ENCODE data around the gene TGFBI.
A peak's percentile ranks its signal among the peaks of the same experiment; 100 is the strongest.

The TGFBI gene

GRCh38 chr5:136070486-136071285 is 41.9 kb downstream of the TGFBI start:
- DNase-seq, result no peak

- DNase-seq, result no peak
Measured at GRCh38 chr5:136073714-136074529, 45.1 kb downstream of the TGFBI start.

GRCh38 chr5:136075466-136075891 is 46.7 kb downstream of the TGFBI start:
- no peak for DNase-seq

GRCh38 chr5:136076067-136076466 is 47.3 kb downstream of the TGFBI start:
- DNase-seq, result no peak

- no peak for DNase-seq
Measured at GRCh38 chr5:136076881-136077445, 48.2 kb downstream of the TGFBI start.

GRCh38 chr5:136079195-136079985 is 50.6 kb downstream of the TGFBI start:
- no peak for DNase-seq

- DNase-seq, result no peak
Measured at GRCh38 chr5:136080113-136080482, 51.3 kb downstream of the TGFBI start.

- no peak for DNase-seq
Measured at GRCh38 chr5:136080483-136081216, 51.9 kb downstream of the TGFBI start.

GRCh38 chr5:136081217-136081591 is 52.4 kb downstream of the TGFBI start:
- DNase-seq, result no peak

GRCh38 chr5:136082390-136083193 is 53.8 kb downstream of the TGFBI start:
- peak; percentile 22 for DNase-seq

- peak; percentile 12 for DNase-seq
Measured at GRCh38 chr5:136084698-136085097, 55.9 kb downstream of the TGFBI start.

- DNase-seq, result no peak
Measured at GRCh38 chr5:136086783-136087566, 58.2 kb downstream of the TGFBI start.

- DNase-seq, result no peak
Measured at GRCh38 chr5:136087961-136088871, 59.4 kb downstream of the TGFBI start.

GRCh38 chr5:136089791-136090190 is 61.0 kb downstream of the TGFBI start:
- no peak for DNase-seq

GRCh38 chr5:136090319-136090718 is 61.5 kb downstream of the TGFBI start:
- DNase-seq, result no peak

- no peak for DNase-seq
Measured at GRCh38 chr5:136094189-136094912, 65.6 kb downstream of the TGFBI start.

- DNase-seq, result no peak
Measured at GRCh38 chr5:136094913-136095641, 66.3 kb downstream of the TGFBI start.

- DNase-seq, result no peak
Measured at GRCh38 chr5:136098176-136098575, 69.4 kb downstream of the TGFBI start.
